AML-193 (cell line): Measurements from ENCODE around the gene AK6.
"Not testable (repeated sequence)": the region's sequence is repeated elsewhere in the genome, so short reads cannot be mapped to it uniquely, and the experiment has no call there.

ENCODE experiments used
- DNase-seq, 2 experiments: peaks; one replicate each; lab custom pipeline; 2025; lab: John Stamatoyannopoulos, UW

Gene AK6

GRCh38 chr5:69369340-69370121 lies at the start of gene AK6, which contains the start of the genes RAD17 and TAF9:
TSS of gene AK6 (minus strand) at chr5:69369520. CDS start at chr5:69369490, 30 bp downstream.
TSS of gene RAD17 (plus strand) at chr5:69369818. CDS start at chr5:69372209, 2,391 bp downstream.
TSS of gene TAF9 (minus strand) at chr5:69369520. CDS start at chr5:69365737, 3,783 bp downstream.
- DNase-seq = peak; percentile 83 to 88

GRCh38 chr5:69418554-69418953 lies 49.2 kb upstream of the AK6 start:
- no peak for DNase-seq

- no peak for DNase-seq
These were observed 47.4 kb upstream of the AK6 start for GRCh38 chr5:69416699-69417098.

- no peak for DNase-seq
These were observed 46.9 kb upstream of the AK6 start for GRCh38 chr5:69416180-69416579.

- no peak for DNase-seq
These were observed 46.3 kb upstream of the AK6 start for GRCh38 chr5:69415584-69415958.

- DNase-seq = no peak
These were observed 45.7 kb upstream of the AK6 start, which contains the start of gene MARVELD2 for GRCh38 chr5:69414885-69415583. TSS of gene MARVELD2 (plus strand) at chr5:69415116. CDS start at chr5:69419386, 4,270 bp downstream.

GRCh38 chr5:69404659-69405330 lies 35.5 kb upstream of the AK6 start:
- DNase-seq = no peak

- DNase-seq = no peak
These were observed 9.1 kb upstream of the AK6 start for GRCh38 chr5:69378376-69378775.

GRCh38 chr5:69374911-69375446 lies 5.7 kb upstream of the AK6 start:
- DNase-seq = no peak

- DNase-seq = no peak
These were observed 3.1 kb upstream of the AK6 start for GRCh38 chr5:69372394-69372793.

GRCh38 chr5:69370335-69370734 lies 1.0 kb upstream of the AK6 start:
- not testable (repeated sequence) for DNase-seq

GRCh38 chr5:69368458-69369339 lies 621 bp downstream of the AK6 start:
- peak in 1 of 2 experiments; percentile 38 for DNase-seq

GRCh38 chr5:69367697-69368279 lies 1.5 kb downstream of the AK6 start:
- peak; percentile 12 to 17 for DNase-seq

- DNase-seq = no peak
These were observed 4.5 kb downstream of the AK6 start for GRCh38 chr5:69364850-69365249.

- peak; percentile 27 to 64 for DNase-seq
These were observed 4.9 kb downstream of the AK6 start for GRCh38 chr5:69364414-69364813.

GRCh38 chr5:69360442-69360841 lies 8.9 kb downstream of the AK6 start:
- no peak for DNase-seq

GRCh38 chr5:69359699-69360098 lies 9.6 kb downstream of the AK6 start:
- no peak for DNase-seq

- no peak for DNase-seq
These were observed 18.7 kb downstream of the AK6 start for GRCh38 chr5:69350664-69351063.

GRCh38 chr5:69343083-69343482 lies 26.2 kb downstream of the AK6 start:
- DNase-seq = no peak

GRCh38 chr5:69341520-69342161 lies 27.7 kb downstream of the AK6 start:
- DNase-seq = no peak
